NCI-H345 treated with DMSO at 0.1 percent for 48 hours (cell line): ENCODE results near the gene PKD2.
"Not testable (repeated sequence)": the region's sequence is repeated elsewhere in the genome, so short reads cannot be mapped to it uniquely, and the experiment has no call there.

ENCODE experiments used
- DNase-seq: peaks from one replicate; lab custom pipeline; 2025; ENCODE audit not compliant: unreplicated experiment; lab: John Stamatoyannopoulos, UW

Gene PKD2

DNA sequence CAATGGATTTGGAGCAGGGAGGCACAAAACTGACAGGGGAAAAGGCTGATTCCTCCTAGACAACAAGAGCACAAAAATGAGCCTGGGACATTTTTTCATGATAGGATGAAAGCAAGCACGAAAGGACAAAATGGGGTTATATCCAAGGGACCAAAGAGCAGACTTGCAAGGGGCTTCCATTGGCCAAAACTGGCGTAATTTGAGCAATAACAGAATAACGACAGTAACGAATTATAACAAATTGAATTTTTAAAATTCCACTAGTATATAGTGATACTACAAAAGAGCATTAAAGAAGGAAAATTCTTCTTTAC is 21.6 kb upstream of the PKD2 start:
- no peak for DNase-seq

DNA sequence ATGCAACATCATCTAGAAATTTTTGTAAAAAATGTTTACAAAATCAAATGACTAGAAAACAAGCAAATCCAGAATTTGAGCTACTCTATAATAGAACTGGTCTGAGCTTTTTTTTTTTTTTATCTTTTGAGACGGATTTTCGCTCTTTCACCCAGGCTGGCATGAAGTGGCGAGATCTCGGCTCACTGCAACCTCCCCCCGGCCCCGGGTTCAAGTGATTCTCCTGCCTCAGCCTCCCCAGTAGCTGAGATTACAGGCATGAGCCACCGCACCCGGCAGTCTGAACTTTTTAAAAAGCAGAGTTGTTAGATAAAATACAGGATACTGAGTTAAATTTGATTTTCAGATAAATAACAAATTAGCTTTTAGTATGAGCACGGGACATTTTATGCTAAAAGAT is 20.9 kb upstream of the PKD2 start:
- DNase-seq, result no peak

GRCh38 chr4:87989765-87990164 is 17.7 kb upstream of the PKD2 start:
- no peak for DNase-seq

- no peak for DNase-seq
Observed at GRCh38 chr4:87995435-87995834, 12.0 kb upstream of the PKD2 start.

- DNase-seq, result not testable (repeated sequence)
Observed at GRCh38 chr4:87999191-87999691, 8.2 kb upstream of the PKD2 start.

- no peak for DNase-seq
Observed at GRCh38 chr4:88001871-88002270, 5.6 kb upstream of the PKD2 start.

DNA sequence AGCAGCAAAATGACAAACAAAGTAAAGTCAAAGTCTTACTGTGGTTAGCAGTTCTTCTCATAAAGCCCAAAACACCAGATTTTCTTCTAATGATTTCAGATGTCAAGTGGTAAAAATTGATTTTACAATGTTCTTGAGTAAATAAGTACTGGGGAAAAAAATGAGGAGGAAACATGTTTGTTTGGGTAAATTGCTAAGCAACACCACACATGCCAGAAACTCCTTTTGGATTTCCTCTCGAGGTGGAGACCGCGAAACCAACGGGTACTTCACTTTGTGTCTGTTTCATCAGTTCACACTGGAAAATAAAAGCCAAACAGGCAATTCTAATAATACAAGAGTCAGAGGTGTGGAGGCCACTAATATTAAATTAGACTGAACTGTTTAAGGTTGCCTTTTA is 4.6 kb upstream of the PKD2 start:
- no peak for DNase-seq

- DNase-seq, result no peak
Observed at GRCh38 chr4:88003261-88003660, 4.2 kb upstream of the PKD2 start.

DNA sequence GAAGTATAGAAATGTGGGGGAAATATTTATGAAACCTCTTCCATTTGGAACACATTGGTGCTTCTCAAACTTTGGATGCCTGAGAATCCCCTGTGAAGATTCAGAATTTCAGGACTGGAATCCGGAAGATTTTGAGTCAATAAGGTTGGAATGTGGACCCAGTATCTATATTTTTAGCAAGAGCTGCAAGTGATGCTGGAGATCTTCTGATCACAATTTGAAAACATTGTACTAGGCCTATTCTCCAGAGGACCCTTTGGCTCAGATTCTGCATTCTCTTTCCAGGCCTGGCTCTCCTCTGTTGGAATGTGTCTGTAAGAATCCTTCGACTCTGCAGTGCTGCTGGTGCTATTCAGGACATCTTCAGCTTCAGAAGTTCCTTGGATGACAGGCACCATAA is 2.4 kb upstream of the PKD2 start:
- no peak for DNase-seq

DNA sequence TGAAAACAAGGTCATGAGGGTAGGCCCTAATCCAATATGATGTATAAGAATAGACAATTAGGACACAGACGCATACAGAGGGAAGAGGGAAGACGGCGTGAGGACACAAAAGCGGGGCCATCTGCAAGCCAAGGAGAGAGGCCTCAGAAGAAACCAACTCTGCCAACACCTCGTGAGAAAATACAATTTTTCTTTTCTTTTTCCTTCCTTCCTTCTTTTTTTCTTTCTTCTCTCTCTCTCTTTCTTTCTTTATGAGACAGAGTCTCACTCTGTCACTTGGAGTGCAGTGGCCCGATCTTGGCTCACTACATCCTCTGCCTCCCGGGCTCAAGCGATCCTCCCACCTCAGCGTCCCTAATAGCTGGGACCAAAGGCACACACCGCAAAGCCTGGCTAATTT is 1.5 kb upstream of the PKD2 start:
- no peak for DNase-seq

DNA sequence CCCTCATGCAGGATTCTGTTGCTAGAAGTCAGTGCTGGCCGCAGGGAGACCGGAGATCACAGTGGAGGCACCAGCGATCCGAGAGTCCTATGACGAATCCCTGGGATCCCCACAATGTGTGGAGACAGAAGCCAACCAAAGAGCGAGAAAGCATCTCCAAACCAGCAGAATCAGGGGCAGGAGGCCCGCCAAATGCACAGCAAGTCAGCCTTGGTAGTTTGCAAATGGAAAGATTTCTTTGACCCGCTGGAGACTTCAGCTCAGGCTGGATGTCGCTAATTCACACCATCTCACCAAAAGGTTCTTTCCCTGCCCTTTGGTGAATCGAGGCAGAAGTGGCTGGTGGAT is 505 bp upstream of the PKD2 start:
- no peak for DNase-seq

GRCh38 chr4:88008122-88008742 is 797 bp downstream of the PKD2 start:
- DNase-seq, result peak; percentile 6

- no peak for DNase-seq
Observed at GRCh38 chr4:88008743-88009171, 1.3 kb downstream of the PKD2 start.

GRCh38 chr4:88009871-88010270 is 2.4 kb downstream of the PKD2 start:
- DNase-seq, result no peak

DNA sequence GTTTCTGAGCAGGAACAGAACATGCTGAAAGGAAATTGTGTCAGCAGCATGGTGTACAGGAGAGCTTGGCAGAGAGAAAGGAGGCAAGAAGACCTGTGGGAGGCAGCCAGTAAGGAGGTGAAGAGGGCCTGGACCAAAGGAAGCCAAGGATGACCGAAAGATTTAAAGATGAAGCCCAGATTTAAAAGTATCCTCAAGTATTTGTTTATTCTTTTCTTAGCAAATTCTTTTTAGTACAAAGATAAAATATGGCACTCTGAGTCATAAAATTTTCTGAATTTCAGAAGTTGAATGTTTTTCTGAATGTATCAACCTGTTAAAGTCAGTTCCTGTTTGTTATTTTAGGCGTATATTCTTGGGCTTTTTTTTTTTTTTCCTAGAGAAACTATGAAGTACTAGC is 3.5 kb downstream of the PKD2 start:
- DNase-seq, result no peak

GRCh38 chr4:88012647-88013046 is 5.2 kb downstream of the PKD2 start:
- DNase-seq, result no peak

DNA sequence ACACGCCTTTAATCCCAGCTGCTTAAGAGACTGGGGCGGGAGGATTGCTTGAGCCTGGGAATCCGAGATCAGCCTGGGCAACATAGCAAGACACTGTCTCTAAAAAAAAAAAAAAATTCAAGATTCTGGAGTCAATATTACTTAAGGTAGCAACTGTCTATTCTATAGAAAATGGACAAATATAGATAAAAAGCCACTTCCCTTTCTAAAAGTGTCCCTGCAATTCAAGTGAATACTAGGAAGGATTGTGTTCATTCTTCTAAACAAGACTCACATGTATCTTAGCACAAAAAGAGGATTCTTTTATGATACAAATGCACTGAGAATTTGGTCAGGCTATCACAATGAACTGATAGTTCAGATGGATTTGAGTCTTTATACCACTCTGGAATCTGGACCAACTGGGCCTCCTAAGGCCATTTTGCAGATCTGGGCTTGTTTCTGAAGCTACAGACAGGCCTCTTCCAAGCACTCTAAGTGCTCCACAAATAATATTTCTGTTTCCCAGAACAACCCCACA is 7.0 kb downstream of the PKD2 start:
- DNase-seq, result no peak

DNA sequence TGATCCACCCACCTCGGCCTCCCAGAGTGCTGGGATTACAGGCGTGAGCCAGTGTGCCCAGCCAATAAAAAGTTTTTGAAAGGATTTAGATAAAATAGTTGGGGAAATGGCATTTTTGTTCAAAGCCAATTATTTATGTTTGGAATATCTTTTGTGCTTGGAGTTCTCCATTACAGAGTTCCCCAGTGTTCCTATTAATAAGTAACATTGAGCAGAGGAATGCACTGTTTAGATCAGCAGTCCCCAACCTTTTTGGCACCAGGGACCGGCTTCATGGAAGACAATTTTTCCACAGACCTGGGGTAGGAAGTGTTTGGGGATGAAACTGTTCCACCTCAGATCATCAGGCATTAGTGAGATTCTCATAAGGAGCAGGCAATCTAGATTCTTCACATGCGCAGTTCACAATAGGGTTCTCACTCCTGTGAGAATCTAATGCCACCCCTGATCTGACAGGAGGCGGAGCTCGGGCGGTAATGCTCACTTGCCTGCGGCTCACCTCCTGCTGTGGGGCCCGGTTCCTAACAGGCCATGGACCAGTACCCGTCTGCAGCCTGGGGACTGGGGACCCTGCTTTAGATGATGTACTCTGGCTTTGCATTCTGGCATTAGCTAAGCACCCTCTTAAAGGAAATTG is 8.3 kb downstream of the PKD2 start:
- DNase-seq, result no peak

DNA sequence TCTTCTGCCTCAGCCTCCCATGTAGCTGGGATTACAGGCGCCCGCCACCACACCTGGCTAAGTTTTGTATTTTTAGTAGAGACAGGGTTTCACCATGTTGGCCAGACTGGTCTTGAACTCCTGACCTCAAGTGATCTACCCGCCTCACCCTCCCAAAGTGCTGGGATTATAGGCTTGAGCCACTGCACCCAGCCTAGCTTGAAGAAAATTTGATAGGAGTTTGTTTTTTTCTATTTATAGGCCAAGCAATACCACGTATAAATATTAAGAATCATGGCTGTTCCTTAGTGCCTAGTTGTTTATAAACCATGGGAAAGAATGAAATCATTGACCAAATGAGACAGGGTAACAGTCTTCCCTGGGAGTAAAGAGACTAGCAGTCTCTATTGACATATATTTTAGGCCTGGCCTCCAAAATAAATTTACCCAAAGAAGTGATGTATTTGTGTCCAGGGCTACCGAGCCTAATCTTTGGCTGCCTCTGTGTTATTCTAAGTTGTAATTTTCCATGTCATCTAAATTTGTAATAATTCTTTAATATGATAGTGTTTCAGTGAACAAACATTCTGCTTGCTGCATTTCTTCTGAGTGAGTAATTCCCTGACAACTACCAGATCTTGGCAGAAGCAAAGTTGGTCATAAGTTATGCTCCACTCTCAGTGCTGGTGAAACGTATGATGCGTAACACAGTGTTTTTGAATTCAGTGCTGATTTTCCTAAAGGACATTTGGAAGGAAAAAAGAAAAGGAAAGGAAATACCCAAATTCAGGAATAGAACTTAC is 10.3 kb downstream of the PKD2 start:
- no peak for DNase-seq

- no peak for DNase-seq
Observed at GRCh38 chr4:88018466-88018865, 11.0 kb downstream of the PKD2 start.

DNA sequence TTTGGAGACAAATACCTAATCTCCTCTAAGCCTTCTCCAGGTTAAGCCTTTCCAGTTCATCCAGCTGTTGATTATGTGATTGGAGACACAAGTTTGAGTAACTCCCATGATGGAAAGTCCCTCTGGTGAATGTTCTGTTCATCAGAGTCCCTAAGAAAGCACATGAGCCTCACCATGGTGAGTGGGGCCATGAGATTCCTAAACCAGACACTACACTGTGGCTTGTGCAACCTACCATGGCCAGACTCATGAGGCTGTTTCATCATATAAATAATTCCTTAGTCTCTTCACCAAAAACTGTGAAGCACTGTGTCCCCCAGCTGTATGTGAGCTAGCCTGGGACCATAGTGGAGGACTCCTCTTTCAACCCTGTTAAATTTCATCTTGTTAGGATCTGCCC is 14.4 kb downstream of the PKD2 start:
- DNase-seq, result no peak

- no peak for DNase-seq
Observed at GRCh38 chr4:88022289-88022688, 14.9 kb downstream of the PKD2 start.
